Calu3 (cell line): ENCODE results near the gene GPSM3. TPM values are rescaled to one million over a fixed set of nuclear protein-coding genes. Genes with fewer than 3 reads are reported as not detected.

Experiments
- BruUV-seq: library from RNA; stranded (reverse); fragments of 400-500 nt; replicated peaks from 2 replicates; lab custom pipeline; 2021; lab: Mats Ljungman, UMichigan
- CTCF ChIA-PET: fragments of 300-600 bp; sonication (Branson Sonifier 250); formaldehyde crosslinking; loops from one replicate; lab custom pipeline; 2022; ENCODE audit warnings: antibody characterized with exemption; lab: Charles Lee
- DNase-seq: peaks from one replicate; pipeline ENCODE4 v3.0.0; 2022
- H3K27ac Mint-ChIP-seq: one replicate; pipeline ENCODE4 v1.8.0; 2022; ENCODE audit warnings: mixed read lengths; ENCODE audit not compliant: unreplicated experiment
- H3K27me3 Mint-ChIP-seq: one replicate; pipeline ENCODE4 v1.8.0; 2022; ENCODE audit warnings: mixed read lengths; ENCODE audit not compliant: unreplicated experiment
- H3K36me3 Mint-ChIP-seq: one replicate; pipeline ENCODE4 v1.8.0; 2022; ENCODE audit warnings: mild to moderate bottlenecking, moderate library complexity, mixed read lengths; ENCODE audit not compliant: insufficient read depth, unreplicated experiment
- H3K4me1 Mint-ChIP-seq: one replicate; pipeline ENCODE4 v1.8.0; 2022; ENCODE audit warnings: mild to moderate bottlenecking, low read depth, mixed read lengths; ENCODE audit not compliant: unreplicated experiment
- H3K4me3 Mint-ChIP-seq: one replicate; pipeline ENCODE4 v1.8.0; 2022; ENCODE audit warnings: mild to moderate bottlenecking, low read depth, moderate library complexity, mixed read lengths; ENCODE audit not compliant: unreplicated experiment
- H3K9me3 Mint-ChIP-seq: one replicate; pipeline ENCODE4 v1.8.0; 2022; ENCODE audit warnings: low read depth, mixed read lengths; ENCODE audit not compliant: unreplicated experiment
- CTCF ChIP-seq: fragments of 200-600 bp; IDR thresholded peaks from one replicate; pipeline ENCODE4 v1.8.0; 2022; ENCODE audit warnings: antibody characterized with exemption; ENCODE audit not compliant: unreplicated experiment
- intact Hi-C: fragments of 100-400 bp; cut with micrococcal nuclease; formaldehyde crosslinking; loops from one replicate; pipeline ENCODE4 v1.10.0; 2022; ENCODE audit not compliant: unreplicated experiment
- total RNA-seq: library from RNA; stranded (reverse); gene quantifications from 2 replicates; pipeline ENCODE4 v1.2.3, GENCODE V29; 2022

GPSM3 gene
- total RNA-seq, 1 experiment from 2014 or later, result 6.2 TPM

GRCh38 chr6:32181915-32182529, 10.4 kb downstream of the GPSM3 start:
- DNase-seq, result no peak
- intact Hi-C loops, result no loop called here
- H3K4me1 Mint-ChIP-seq, result peaks cover 15% of the 10 kb centered on the region
- no peak overlapping the region for H3K27ac Mint-ChIP-seq
- H3K27me3 Mint-ChIP-seq, result no peaks in the 10 kb centered on the region
- CTCF ChIA-PET, result no interaction called here
- BruUV-seq, result no TSS peak
- TF ChIP-seq CTCF, result no peak
- H3K4me3 Mint-ChIP-seq, result no peak overlapping the region
- H3K9me3 Mint-ChIP-seq, result no peaks in the 10 kb centered on the region
- H3K36me3 Mint-ChIP-seq, result peaks cover 78% of the 10 kb centered on the region

- Mint-ChIP-seq H3K4me3 (no peak overlapping the region), H3K27ac (no peak overlapping the region), H3K27me3 (no peaks in the 10 kb centered on the region), H3K9me3 (no peaks in the 10 kb centered on the region), H3K36me3 (peaks cover 78% of the 10 kb centered on the region), H3K4me1 (peaks cover 23% of the 10 kb centered on the region)
- no TSS peak for BruUV-seq
- intact Hi-C loops, result no loop called here
- CTCF ChIA-PET, result no interaction called here
- no peak for TF ChIP-seq CTCF
- no peak for DNase-seq
Measured at GRCh38 chr6:32181148-32181702, 11.2 kb downstream of the GPSM3 start.

- TF ChIP-seq CTCF, result no peak
- Mint-ChIP-seq H3K4me1 (peaks cover 27% of the 10 kb centered on the region), H3K9me3 (no peaks in the 10 kb centered on the region), H3K4me3 (peak overlapping the region; percentile 82), H3K27ac (peak overlapping the region; percentile 11), H3K36me3 (peaks cover 80% of the 10 kb centered on the region), H3K27me3 (no peaks in the 10 kb centered on the region)
- intact Hi-C loops, result loop anchor here (5.0 kb wide), 1 partner anchor 223 kb away; the partner anchor contains the start of genes NELFE and SKIC2
- TSS peak; percentile 47 for BruUV-seq
- DNase-seq, result no peak
- CTCF ChIA-PET, result interaction anchor here (1.6 kb wide), 1 partner anchor 10 kb away, joined by 8 read pairs; the partner anchor contains the start of gene PBX2
Measured at GRCh38 chr6:32179766-32180405, 12.6 kb downstream of the GPSM3 start.

- no peak for DNase-seq
- peak overlapping the region; percentile 82 for H3K4me3 Mint-ChIP-seq
- no TSS peak for BruUV-seq
- intact Hi-C loops, result loop anchor here (5.0 kb wide), 1 partner anchor 221 kb away; the partner anchor contains the start of genes NELFE and SKIC2
- peak overlapping the region; percentile 62 for H3K27ac Mint-ChIP-seq
- peaks cover 35% of the 10 kb centered on the region for H3K4me1 Mint-ChIP-seq
- CTCF ChIA-PET, result interaction anchor here (0.7 to 1.6 kb wide), 4 partner anchors 11 to 58 kb away, joined by 3 to 8 read pairs (median 4); partner anchors contain the start of gene PBX2
- peaks cover 78% of the 10 kb centered on the region for H3K36me3 Mint-ChIP-seq
- TF ChIP-seq CTCF, result no peak
- no peaks in the 10 kb centered on the region for H3K27me3 Mint-ChIP-seq
- no peaks in the 10 kb centered on the region for H3K9me3 Mint-ChIP-seq
Measured at GRCh38 chr6:32178547-32179440, 13.6 kb downstream of the GPSM3 start.
